PC-9 (cell line): ENCODE measurements around the gene KRT77. TPM values are rescaled to one million over a fixed set of nuclear protein-coding genes. Genes with fewer than 3 reads are reported as not detected.

Experiments used
- BruUV-seq: library from RNA; stranded (reverse); fragments of 400-500 nt; replicated peaks from 2 replicates; lab custom pipeline; 2021; lab: Mats Ljungman, UMichigan
- CTCF ChIA-PET: fragments of 300-600 bp; sonication (Branson Sonifier 250); formaldehyde crosslinking; loops from one replicate; lab custom pipeline; 2022; ENCODE audit warnings: antibody characterized with exemption; lab: Charles Lee
- POLR2A ChIA-PET: fragments of 300-600 bp; sonication (Branson Sonifier 250); formaldehyde crosslinking; loops from one replicate; lab custom pipeline; 2022; ENCODE audit warnings: antibody characterized with exemption; ENCODE audit not compliant: unreplicated experiment; lab: Charles Lee
- DNase-seq, 2 experiments: peaks; one replicate each; pipeline versions ENCODE4 v3.0.0 to v3.0.0-alpha.2; 2015 to 2022; ENCODE audit warnings: mixed read lengths in 1 of 2
- H2AFZ ChIP-seq: fragments of 200-600 bp; sonication (generic); 2 replicates; pipeline ENCODE4 v1.8.1; 2017; ENCODE audit warnings: antibody characterized with exemption
- H3F3A ChIP-seq: fragments of 200-600 bp; sonication (generic); 2 replicates; pipeline ENCODE4 v1.8.1; 2017; ENCODE audit warnings: antibody characterized with exemption, mild to moderate bottlenecking, low read depth; ENCODE audit not compliant: insufficient read depth
- H3K27ac ChIP-seq: fragments of 200-600 bp; sonication (generic); 2 replicates; pipeline ENCODE4 v1.6.1; 2016; ENCODE audit warnings: mixed run types
- H3K27me3 ChIP-seq: fragments of 200-600 bp; sonication (generic); 2 replicates; pipeline ENCODE4 v1.6.1; 2016; ENCODE audit warnings: low read depth, mixed run types; ENCODE audit not compliant: insufficient read depth
- H3K36me3 ChIP-seq: fragments of 200-600 bp; sonication (generic); 2 replicates; pipeline ENCODE4 v1.6.1; 2016; ENCODE audit warnings: low read depth, mixed run types
- H3K4me1 ChIP-seq: fragments of 200-600 bp; sonication (generic); replicated peaks from 2 replicates; pipeline ENCODE4 v1.6.1; 2016; ENCODE audit warnings: mixed run types; ENCODE audit not compliant: insufficient read depth
- H3K4me2 ChIP-seq: fragments of 200-600 bp; sonication (generic); 2 replicates; pipeline ENCODE4 v1.6.1; 2017; ENCODE audit warnings: mixed run types
- H3K4me3 ChIP-seq: fragments of 200-600 bp; sonication (generic); 2 replicates; pipeline ENCODE4 v1.6.1; 2016; ENCODE audit warnings: mixed run types
- H3K79me2 ChIP-seq: fragments of 200-600 bp; sonication (generic); 2 replicates; pipeline ENCODE4 v1.6.1; 2017; ENCODE audit warnings: low read depth, mixed run types
- H3K9me2 ChIP-seq: fragments of 200-600 bp; sonication (generic); 2 replicates; pipeline ENCODE4 v1.8.1; 2017; ENCODE audit warnings: mild to moderate bottlenecking; ENCODE audit not compliant: insufficient read depth
- H3K9me3 ChIP-seq: fragments of 200-600 bp; sonication (generic); 2 replicates; pipeline ENCODE4 v1.8.1; 2016; ENCODE audit warnings: low read depth; ENCODE audit not compliant: insufficient read depth
- H4K20me1 ChIP-seq: fragments of 200-600 bp; sonication (generic); 2 replicates; pipeline ENCODE4 v1.8.1; 2017; ENCODE audit not compliant: insufficient read depth
- EZH2 ChIP-seq: fragments of 200-600 bp; sonication (generic); IDR thresholded peaks from 2 replicates; pipeline ENCODE4 v1.8.0; 2017; ENCODE audit warnings: antibody characterized with exemption, low read depth
- intact Hi-C: fragments of 100-400 bp; cut with micrococcal nuclease; formaldehyde crosslinking; loops from one replicate; pipeline ENCODE4 v1.10.0; 2022; ENCODE audit not compliant: unreplicated experiment
- total RNA-seq: library from RNA; stranded (reverse); gene quantifications from 2 replicates; pipeline ENCODE4 v1.2.3, GENCODE V29; 2021
- TF ChIP-seq, protein P1 (sequence below): fragments of 200-600 bp; sonication (generic); conservative IDR thresholded peaks from 2 replicates; pipeline ENCODE4 v1.6.1; 2017; ENCODE audit warnings: mixed run types, antibody characterized with exemption, mild to moderate bottlenecking, moderate library complexity

Gene KRT77
- total RNA-seq, 1 experiment from 2014 or later = not detected

DNA sequence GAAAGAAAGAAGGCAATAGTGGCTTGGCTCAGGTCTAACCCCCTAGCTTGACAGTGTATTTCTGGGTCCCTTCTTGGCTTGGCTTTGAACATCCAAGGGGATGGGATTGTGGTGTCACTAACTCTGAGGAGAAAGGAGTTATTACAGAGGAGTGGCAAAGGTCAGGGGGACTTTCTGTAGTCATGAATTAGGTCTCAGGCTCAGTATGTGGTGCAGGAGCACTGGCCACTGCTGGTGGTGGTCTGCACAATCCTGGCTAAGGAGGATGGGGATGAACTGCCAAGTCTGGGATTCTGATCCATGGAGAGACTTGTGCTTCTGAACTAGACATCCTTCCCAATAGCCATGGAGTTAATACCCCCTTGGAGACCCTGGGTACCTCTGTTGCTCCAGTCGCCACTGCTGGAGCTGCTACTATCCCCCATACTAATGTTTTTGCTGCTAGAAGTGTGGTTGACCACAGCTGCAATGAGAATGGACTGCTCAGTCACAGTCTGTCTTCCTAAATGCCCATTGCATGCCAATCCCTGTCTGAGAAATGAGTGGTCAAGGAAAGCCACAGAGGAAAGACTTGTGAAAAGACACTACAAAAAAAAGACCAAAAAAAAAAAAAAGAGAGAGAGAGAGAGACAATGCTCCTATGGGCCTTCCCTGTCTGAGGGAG is 41.3 kb upstream of the KRT77 start:
- Histone ChIP-seq H3K4me1 (no peaks in the 10 kb centered on the region), H3K79me2 (no peaks in the 10 kb centered on the region), H3K27ac (no peak overlapping the region), H3F3A (no peaks in the 10 kb centered on the region), H3K9me3 (no peaks in the 10 kb centered on the region), H3K9me2 (no peaks in the 10 kb centered on the region), H3K27me3 (no peaks in the 10 kb centered on the region), H4K20me1 (no peaks in the 10 kb centered on the region), H3K36me3 (no peaks in the 10 kb centered on the region), H3K4me2 (no peak overlapping the region), H3K4me3 (no peak overlapping the region), H2AFZ (no peak overlapping the region)
- intact Hi-C loops = loop anchor here (5.0 kb wide), 1 partner anchor 123 kb away; no protein-coding TSS in a partner anchor
- ChIA-PET POLR2A (no interaction called here), CTCF (no interaction called here)
- BruUV-seq = no TSS peak
- TF ChIP-seq, protein P1, sequence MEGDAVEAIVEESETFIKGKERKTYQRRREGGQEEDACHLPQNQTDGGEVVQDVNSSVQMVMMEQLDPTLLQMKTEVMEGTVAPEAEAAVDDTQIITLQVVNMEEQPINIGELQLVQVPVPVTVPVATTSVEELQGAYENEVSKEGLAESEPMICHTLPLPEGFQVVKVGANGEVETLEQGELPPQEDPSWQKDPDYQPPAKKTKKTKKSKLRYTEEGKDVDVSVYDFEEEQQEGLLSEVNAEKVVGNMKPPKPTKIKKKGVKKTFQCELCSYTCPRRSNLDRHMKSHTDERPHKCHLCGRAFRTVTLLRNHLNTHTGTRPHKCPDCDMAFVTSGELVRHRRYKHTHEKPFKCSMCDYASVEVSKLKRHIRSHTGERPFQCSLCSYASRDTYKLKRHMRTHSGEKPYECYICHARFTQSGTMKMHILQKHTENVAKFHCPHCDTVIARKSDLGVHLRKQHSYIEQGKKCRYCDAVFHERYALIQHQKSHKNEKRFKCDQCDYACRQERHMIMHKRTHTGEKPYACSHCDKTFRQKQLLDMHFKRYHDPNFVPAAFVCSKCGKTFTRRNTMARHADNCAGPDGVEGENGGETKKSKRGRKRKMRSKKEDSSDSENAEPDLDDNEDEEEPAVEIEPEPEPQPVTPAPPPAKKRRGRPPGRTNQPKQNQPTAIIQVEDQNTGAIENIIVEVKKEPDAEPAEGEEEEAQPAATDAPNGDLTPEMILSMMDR = no peak
- TF ChIP-seq EZH2 = no peak
- DNase-seq = no peak

DNA sequence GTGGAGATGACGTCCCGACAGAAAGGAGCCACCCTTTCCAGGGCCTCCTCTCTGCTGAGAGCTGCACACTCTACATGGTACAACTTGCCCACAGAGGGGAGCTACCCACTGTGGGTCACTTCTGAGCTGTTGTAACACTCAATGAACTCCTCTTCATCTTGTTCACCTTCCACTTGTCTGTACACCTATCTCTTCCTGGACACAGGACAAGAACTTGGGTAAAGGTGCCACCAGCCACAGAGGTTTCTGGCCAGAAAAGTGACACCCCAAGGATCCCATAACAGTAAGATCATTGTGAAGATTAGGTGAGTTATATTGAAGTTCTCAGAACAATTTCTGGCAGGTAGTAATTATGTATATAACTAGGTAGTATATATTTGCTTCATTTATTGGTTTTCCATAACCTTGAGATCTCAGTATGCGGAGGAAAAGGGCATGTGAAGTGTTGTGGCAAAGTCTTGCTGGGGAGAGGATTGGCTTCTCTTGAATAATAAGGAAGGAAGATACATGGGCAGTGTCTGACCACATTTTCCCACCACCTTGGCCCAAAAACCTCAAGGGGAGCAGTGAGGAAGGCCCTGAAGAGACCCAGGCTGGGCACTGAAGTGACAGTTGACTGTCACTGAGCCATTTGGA is 39.6 kb upstream of the KRT77 start:
- intact Hi-C loops = loop anchor here (5.0 kb wide), 1 partner anchor 124 kb away; no protein-coding TSS in a partner anchor
- no peak overlapping the region for H2AFZ ChIP-seq
- H3K36me3 ChIP-seq = no peaks in the 10 kb centered on the region
- H3K9me3 ChIP-seq = no peaks in the 10 kb centered on the region
- no peak overlapping the region for H3K4me2 ChIP-seq
- H3K27me3 ChIP-seq = no peaks in the 10 kb centered on the region
- TF ChIP-seq, protein P1 = no peak
- no peak for TF ChIP-seq EZH2
- ChIA-PET CTCF (no interaction called here), POLR2A (no interaction called here)
- no peak overlapping the region for H3K27ac ChIP-seq
- no peaks in the 10 kb centered on the region for H3K9me2 ChIP-seq
- BruUV-seq = no TSS peak
- H3F3A ChIP-seq = no peaks in the 10 kb centered on the region
- no peak overlapping the region for H3K4me3 ChIP-seq
- no peaks in the 10 kb centered on the region for H4K20me1 ChIP-seq
- no peaks in the 10 kb centered on the region for H3K79me2 ChIP-seq
- no peaks in the 10 kb centered on the region for H3K4me1 ChIP-seq
- DNase-seq = no peak

DNA sequence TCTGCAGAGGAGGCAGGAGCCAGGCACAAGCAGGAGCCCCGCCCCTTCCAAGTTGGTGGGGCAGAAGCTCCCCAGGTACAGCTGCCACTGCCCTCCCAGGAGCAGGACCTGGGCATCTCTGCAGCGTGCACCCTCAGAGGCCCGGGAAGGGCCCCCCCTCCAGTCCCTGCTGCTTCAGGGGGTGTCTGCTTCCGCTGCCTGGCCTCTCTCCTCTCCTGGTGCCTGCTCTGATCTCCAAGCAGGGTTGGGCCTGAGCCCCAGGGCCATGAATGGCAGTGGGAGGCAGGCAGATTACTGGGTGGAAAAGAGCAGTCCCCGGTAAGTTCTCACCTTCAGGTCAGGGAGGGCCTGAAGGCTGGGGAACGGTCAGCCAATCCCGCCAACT is 38.9 kb upstream of the KRT77 start:
- no peaks in the 10 kb centered on the region for H3F3A ChIP-seq
- no TSS peak for BruUV-seq
- H3K27ac ChIP-seq = no peak overlapping the region
- intact Hi-C loops = loop anchor here (5.0 kb wide), 1 partner anchor 125 kb away; no protein-coding TSS in a partner anchor
- no peaks in the 10 kb centered on the region for H3K27me3 ChIP-seq
- no peaks in the 10 kb centered on the region for H3K4me1 ChIP-seq
- no peaks in the 10 kb centered on the region for H3K36me3 ChIP-seq
- no peaks in the 10 kb centered on the region for H3K9me3 ChIP-seq
- ChIA-PET CTCF (no interaction called here), POLR2A (no interaction called here)
- no peak for DNase-seq
- H3K4me2 ChIP-seq = no peak overlapping the region
- H3K4me3 ChIP-seq = no peak overlapping the region
- TF ChIP-seq, protein P1 = no peak
- TF ChIP-seq EZH2 = no peak
- no peak overlapping the region for H2AFZ ChIP-seq
- no peaks in the 10 kb centered on the region for H3K79me2 ChIP-seq
- no peaks in the 10 kb centered on the region for H4K20me1 ChIP-seq
- no peaks in the 10 kb centered on the region for H3K9me2 ChIP-seq
